HepG2 (cell line): Measurements from ENCODE around the gene PAN2. TPM values are rescaled to one million over a fixed set of nuclear protein-coding genes. Genes with fewer than 3 reads are reported as not detected.

ENCODE experiments used
- EHMT2 ChIP-seq: fragments of 200-600 bp; sonication (generic); IDR thresholded peaks from 2 replicates; pipeline ENCODE4 v1.7.0; 2017; ENCODE audit warnings: antibody characterized with exemption, low read depth, low read length, borderline replicate concordance
- GLMP ChIP-seq: sonication (generic); formaldehyde crosslinking; IDR thresholded peaks from 2 replicates; pipeline ENCODE4 v1.9.0; 2021; ENCODE audit warnings: missing genetic modification reagents, mild to moderate bottlenecking, borderline replicate concordance
- HNRNPLL ChIP-seq: fragments of 200-400 bp; formaldehyde crosslinking; IDR thresholded peaks from 2 replicates; pipeline ENCODE4 v1.6.1; 2017; ENCODE audit warnings: mild to moderate bottlenecking, low read depth, low read length; ENCODE audit not compliant: poor library complexity, severe bottlenecking
- NR2F1 ChIP-seq, 2 experiments: fragments of 450-650 bp in 1 of 2; formaldehyde crosslinking in 1 of 2; IDR thresholded peaks; 2 replicates each; pipeline versions ENCODE4 v1.5.0 to v1.6.1; 2016 to 2020; ENCODE audit warnings: mild to moderate bottlenecking in 1 of 2, missing compliant biosample characterization in 1 of 2, missing genetic modification reagents in 1 of 2, moderate library complexity in 1 of 2
- RNF2 ChIP-seq: fragments of 450-650 bp; conservative IDR thresholded peaks from 2 replicates; pipeline ENCODE4 v1.6.1; 2016; ENCODE audit warnings: low read depth
- SATB2 ChIP-seq: sonication (generic); formaldehyde crosslinking; IDR thresholded peaks from 2 replicates; pipeline ENCODE4 v1.5.0; 2020; ENCODE audit warnings: missing genetic modification reagents
- TAF15 ChIP-seq: fragments of 200-400 bp; formaldehyde crosslinking; IDR thresholded peaks from one replicate; pipeline ENCODE4 v1.6.1; 2018; ENCODE audit warnings: mild to moderate bottlenecking, low read depth, low read length; ENCODE audit not compliant: poor library complexity, severe bottlenecking
- TFDP1 ChIP-seq: IDR thresholded peaks from 2 replicates; pipeline ENCODE4 v1.6.1; 2016; ENCODE audit warnings: missing compliant biosample characterization, missing genetic modification reagents, borderline replicate concordance
- TMF1 ChIP-seq: sonication (generic); formaldehyde crosslinking; IDR thresholded peaks from 2 replicates; pipeline ENCODE4 v1.8.1; 2022; ENCODE audit warnings: low read depth, missing genetic modification reagents
- ZFP91 ChIP-seq: sonication (generic); formaldehyde crosslinking; IDR thresholded peaks from 2 replicates; pipeline ENCODE4 v1.9.0; 2022; ENCODE audit warnings: missing genetic modification reagents, mild to moderate bottlenecking, borderline replicate concordance
- ZGPAT ChIP-seq: IDR thresholded peaks from 2 replicates; pipeline ENCODE4 v1.6.1; 2016; ENCODE audit warnings: mild to moderate bottlenecking
- ZSCAN22 ChIP-seq: sonication (generic); formaldehyde crosslinking; IDR thresholded peaks from 2 replicates; pipeline ENCODE4 v1.4.0; 2020; ENCODE audit warnings: mild to moderate bottlenecking, missing genetic modification reagents
- polyA plus RNA-seq, 8 experiments: library from polyadenylated mRNA; depleted of rRNA in 3 of 8; stranded (reverse) in 7 of 8; unstranded in 1 of 8; fragments of >200 nt; fragmentation: Illumina TruSeq in 4 of 8; extraction: Trizol in 4 of 8; gene quantifications; 2 replicates each; pipeline versions ENCODE4 v1.2.1 to v1.2.3, GENCODE V29; 2011 to 2016; ENCODE audit warnings: low read depth in 4 of 8, missing spikeins in 1 of 8, mixed read lengths in 1 of 8; ENCODE audit not compliant: insufficient read depth in 1 of 8
- total RNA-seq, 5 experiments: library from RNA; depleted of rRNA; stranded (reverse); fragments of >200 nt; fragmentation: Illumina TruSeq; extraction: Trizol; gene quantifications; 2 replicates each; pipeline ENCODE4 v1.2.3, GENCODE V29; 2016; ENCODE audit warnings: low read depth in 1 of 5

Gene PAN2
- total and polyA plus RNA-seq, 2 of the 13 experiments (the other 11 are each of a cell fraction or from before 2014, with no cell fraction given): 27.2 to 61.1 TPM

- no peak for TF ChIP-seq GLMP (CRISPR knock-in tag)
- TF ChIP-seq HNRNPLL: peak; percentile 80
- TF ChIP-seq TAF15: no peak
- peak; percentile 53; the same call in 1 of the 2 replicates for TF ChIP-seq ZFP91
- TF ChIP-seq TMF1 (CRISPR knock-in tag): no peak
- peak; percentile 78; the same call in 1 of the 2 replicates for TF ChIP-seq RNF2
- TF ChIP-seq ZSCAN22: no peak
- peak in 1 of 2 experiments; percentile 59; a peak in 1 of 4 replicates for TF ChIP-seq NR2F1 (CRISPR knock-in tag; IDR thresholded peaks at IDR 0.05)
- peak; percentile 82 for TF ChIP-seq ZGPAT (CRISPR knock-in tag)
- TF ChIP-seq TFDP1 (CRISPR knock-in tag): peak; percentile 80; the same call in 1 of the 2 replicates
- TF ChIP-seq EHMT2: no peak; the same call in 1 of the 2 replicates
- peak; percentile 12; the same call in 1 of the 2 replicates for TF ChIP-seq SATB2 (CRISPR knock-in tag)
These were observed at the start of gene PAN2 (continued) for GRCh38 chr12:56333679-56334489.
